GM19328 (cell line): ENCODE measurements around the gene CEACAM7.
"Not testable (repeated sequence)": the region's sequence is repeated elsewhere in the genome, so short reads cannot be mapped to it uniquely, and the experiment has no call there.

Experiments used
- ATAC-seq: cut with Tn5 transposase; IDR thresholded peaks from one replicate; pipeline ENCODE4 v1.9.1; 2021; ENCODE audit warnings: mild to moderate bottlenecking, moderate library complexity; ENCODE audit not compliant: unreplicated experiment

The CEACAM7 gene

GRCh38 chr19:41688098-41688497, at the start of gene CEACAM7:
CEACAM7 (minus strand) TSS chr19:41688270; CDS start chr19:41688165, 105 bp downstream.
- no peak for ATAC-seq

- ATAC-seq: no peak
These were observed 47.1 kb upstream of the CEACAM7 start for GRCh38 chr19:41735071-41735600.

DNA sequence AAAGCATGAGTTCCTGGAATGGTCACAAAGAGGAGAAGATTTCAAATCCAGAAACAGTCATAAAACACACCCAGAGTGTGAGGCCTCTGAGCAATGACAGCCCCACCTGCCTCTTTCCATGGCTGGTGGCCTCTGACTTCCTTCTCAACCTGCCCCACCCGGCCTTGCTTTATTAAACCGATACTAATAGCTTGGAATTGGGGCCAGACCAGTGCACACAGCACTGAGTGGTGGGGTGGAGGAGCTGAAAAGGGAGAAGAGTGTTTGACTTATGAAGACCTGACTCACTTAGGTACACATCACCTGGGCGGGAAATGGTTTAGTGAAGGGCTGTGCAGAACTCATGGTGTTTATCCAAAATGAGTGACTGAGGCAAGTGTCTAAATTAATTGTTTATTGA, 46.5 kb upstream of the CEACAM7 start:
- no peak for ATAC-seq

- ATAC-seq: no peak
These were observed 46.1 kb upstream of the CEACAM7 start for GRCh38 chr19:41734156-41734555.

GRCh38 chr19:41726493-41726892, 38.4 kb upstream of the CEACAM7 start:
- no peak for ATAC-seq

GRCh38 chr19:41720103-41720502, 32.0 kb upstream of the CEACAM7 start:
- ATAC-seq: no peak

GRCh38 chr19:41718761-41719160, 30.7 kb upstream of the CEACAM7 start:
- no peak for ATAC-seq

GRCh38 chr19:41714598-41714997, 26.5 kb upstream of the CEACAM7 start:
- no peak for ATAC-seq

- no peak for ATAC-seq
These were observed 23.5 kb upstream of the CEACAM7 start for GRCh38 chr19:41711376-41712261.

DNA sequence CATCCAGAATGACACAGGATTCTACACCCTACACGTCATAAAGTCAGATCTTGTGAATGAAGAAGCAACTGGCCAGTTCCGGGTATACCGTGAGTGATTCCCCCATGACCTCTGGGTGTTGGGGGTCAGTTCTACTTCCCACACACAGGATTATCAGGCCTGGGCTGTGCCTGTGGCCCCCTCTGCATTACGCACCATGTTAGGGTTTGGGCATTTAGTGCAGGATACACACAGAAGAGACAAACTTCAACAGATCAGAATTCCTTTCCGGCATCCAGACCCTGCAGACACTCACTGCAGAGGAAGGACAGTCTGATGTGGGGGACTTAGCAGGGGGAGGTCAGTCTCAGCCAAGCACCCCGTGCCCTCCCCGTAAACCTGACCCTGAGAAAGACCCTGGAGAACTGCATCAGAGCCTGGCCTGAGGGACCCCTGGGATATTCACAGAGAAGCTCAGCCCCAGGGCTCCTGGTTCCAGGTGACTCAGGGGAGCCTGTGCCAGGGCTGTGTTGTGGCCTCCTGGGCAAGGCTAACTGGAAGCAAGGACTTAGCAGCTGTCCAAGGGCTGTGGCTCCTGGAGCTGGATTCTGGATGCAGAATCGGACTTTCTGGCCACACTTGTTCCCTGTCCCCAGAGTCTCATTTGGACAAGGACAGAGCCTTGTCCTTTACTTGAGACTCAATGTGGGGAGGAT, 22.0 kb upstream of the CEACAM7 start:
- no peak for ATAC-seq

- not testable (repeated sequence) for ATAC-seq
These were observed 21.4 kb upstream of the CEACAM7 start for GRCh38 chr19:41709516-41709915.

- no peak for ATAC-seq
These were observed 20.4 kb upstream of the CEACAM7 start, which contains the start of gene CEACAM5 for GRCh38 chr19:41708481-41708880. CEACAM5 (plus strand) TSS chr19:41708626; CDS start chr19:41708732, 106 bp downstream.

DNA sequence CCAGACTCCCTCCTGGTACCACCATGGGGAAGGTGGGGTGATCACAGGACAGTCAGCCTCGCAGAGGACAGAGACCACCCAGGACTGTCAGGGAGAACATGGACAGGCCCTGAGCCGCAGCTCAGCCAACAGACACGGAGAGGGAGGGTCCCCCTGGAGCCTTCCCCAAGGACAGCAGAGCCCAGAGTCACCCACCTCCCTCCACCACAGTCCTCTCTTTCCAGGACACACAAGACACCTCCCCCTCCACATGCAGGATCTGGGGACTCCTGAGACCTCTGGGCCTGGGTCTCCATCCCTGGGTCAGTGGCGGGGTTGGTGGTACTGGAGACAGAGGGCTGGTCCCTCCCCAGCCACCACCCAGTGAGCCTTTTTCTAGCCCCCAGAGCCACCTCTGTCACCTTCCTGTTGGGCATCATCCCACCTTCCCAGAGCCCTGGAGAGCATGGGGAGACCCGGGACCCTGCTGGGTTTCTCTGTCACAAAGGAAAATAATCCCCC, 19.9 kb upstream of the CEACAM7 start:
- no peak for ATAC-seq

DNA sequence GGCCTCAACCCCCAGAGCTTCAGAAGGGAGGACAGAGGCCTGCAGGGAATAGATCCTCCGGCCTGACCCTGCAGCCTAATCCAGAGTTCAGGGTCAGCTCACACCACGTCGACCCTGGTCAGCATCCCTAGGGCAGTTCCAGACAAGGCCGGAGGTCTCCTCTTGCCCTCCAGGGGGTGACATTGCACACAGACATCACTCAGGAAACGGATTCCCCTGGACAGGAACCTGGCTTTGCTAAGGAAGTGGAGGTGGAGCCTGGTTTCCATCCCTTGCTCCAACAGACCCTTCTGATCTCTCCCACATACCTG, 19.4 kb upstream of the CEACAM7 start:
- no peak for ATAC-seq

GRCh38 chr19:41706741-41707501, 18.9 kb upstream of the CEACAM7 start:
- no peak for ATAC-seq

GRCh38 chr19:41705393-41706174, 17.5 kb upstream of the CEACAM7 start:
- ATAC-seq: no peak

- ATAC-seq: no peak
These were observed 15.7 kb upstream of the CEACAM7 start for GRCh38 chr19:41703602-41704293.

GRCh38 chr19:41702171-41702651, 14.1 kb upstream of the CEACAM7 start:
- no peak for ATAC-seq

DNA sequence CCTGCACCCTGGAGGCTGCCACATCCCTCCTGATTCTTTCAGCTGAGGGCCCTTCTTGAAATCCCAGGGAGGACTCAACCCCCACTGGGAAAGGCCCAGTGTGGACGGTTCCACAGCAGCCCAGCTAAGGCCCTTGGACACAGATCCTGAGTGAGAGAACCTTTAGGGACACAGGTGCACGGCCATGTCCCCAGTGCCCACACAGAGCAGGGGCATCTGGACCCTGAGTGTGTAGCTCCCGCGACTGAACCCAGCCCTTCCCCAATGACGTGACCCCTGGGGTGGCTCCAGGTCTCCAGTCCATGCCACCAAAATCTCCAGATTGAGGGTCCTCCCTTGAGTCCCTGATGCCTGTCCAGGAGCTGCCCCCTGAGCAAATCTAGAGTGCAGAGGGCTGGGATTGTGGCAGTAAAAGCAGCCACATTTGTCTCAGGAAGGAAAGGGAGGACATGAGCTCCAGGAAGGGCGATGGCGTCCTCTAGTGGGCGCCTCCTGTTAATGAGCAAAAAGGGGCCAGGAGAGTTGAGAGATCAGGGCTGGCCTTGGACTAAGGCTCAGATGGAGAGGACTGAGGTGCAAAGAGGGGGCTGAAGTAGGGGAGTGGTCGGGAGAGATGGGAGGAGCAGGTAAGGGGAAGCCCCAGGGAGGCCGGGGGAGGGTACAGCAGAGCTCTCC, 13.5 kb upstream of the CEACAM7 start:
- no peak for ATAC-seq
